ENCODE measurements around the gene SLC9A9.
A peak's percentile ranks its signal among the peaks of the same experiment; 100 is the strongest.

The SLC9A9 gene

DNA sequence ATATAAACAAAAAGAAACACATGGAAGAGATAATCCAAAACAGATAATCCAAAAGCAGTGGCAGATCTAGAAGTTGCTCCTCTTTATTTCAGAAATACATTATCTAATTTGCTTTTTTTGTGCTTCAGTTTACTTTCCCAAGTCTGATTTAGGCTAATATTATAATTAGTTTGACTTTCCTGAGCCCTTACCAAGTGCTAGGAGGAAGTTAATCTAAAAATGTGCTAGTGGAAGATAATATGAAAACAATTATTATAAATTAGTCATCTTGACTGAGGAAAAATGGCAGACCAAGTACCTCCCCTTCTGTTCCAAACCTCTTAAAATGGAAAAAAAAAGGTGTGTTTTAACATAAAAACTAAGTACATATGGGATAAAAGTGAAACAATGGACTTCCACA is 17.5 kb downstream of the SLC9A9 start:
- Histone ChIP-seq H3K4me1 (ENCODE audit: control insufficient read depth, insufficient read depth, low read length, poor library complexity, severe bottlenecking) (no peaks in the 10 kb centered on the region), H3K27ac (ENCODE audit: insufficient read depth, low read length, poor library complexity, severe bottlenecking) (no peak overlapping the region)

DNA sequence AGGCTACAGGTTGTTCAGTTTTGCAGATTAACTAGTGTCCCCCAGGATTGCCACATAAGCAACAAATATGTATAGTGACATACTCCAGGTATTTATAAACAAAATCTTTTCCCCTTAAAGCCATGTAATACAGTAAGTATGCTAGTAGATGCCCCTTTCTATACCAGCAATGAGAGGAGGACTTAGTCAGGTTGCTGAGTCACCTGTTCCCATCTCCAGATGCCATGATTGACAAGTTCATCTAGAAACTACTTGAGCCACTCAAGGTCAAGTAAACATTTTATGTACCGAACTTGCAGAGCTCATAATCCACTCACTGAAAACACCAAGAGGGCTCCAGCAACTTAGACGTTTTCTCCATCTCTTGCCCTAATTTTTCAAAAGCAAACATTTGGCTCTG is 18.2 kb downstream of the SLC9A9 start:
- no peak overlapping the region for H3K27ac ChIP-seq (ENCODE audit: insufficient read depth, low read length, poor library complexity, severe bottlenecking)

More for the DNA sequence above, 17.5 kb downstream of the SLC9A9 start:
- H3K9me3 ChIP-seq (ENCODE audit: control insufficient read depth, low read length) = no peaks in the 10 kb centered on the region
- no peaks in the 10 kb centered on the region for H3K36me3 ChIP-seq (ENCODE audit: control insufficient read depth, insufficient read depth, low read length)
- H3K27me3 ChIP-seq (replicated peaks; ENCODE audit: control insufficient read depth, insufficient read depth, low read length, poor library complexity, severe bottlenecking) = no peaks in the 10 kb centered on the region
- DNase-seq = no peak
- H3K4me3 ChIP-seq (ENCODE audit: insufficient read depth, low read depth, low read length, poor library complexity, severe bottlenecking) = no peak overlapping the region

DNA sequence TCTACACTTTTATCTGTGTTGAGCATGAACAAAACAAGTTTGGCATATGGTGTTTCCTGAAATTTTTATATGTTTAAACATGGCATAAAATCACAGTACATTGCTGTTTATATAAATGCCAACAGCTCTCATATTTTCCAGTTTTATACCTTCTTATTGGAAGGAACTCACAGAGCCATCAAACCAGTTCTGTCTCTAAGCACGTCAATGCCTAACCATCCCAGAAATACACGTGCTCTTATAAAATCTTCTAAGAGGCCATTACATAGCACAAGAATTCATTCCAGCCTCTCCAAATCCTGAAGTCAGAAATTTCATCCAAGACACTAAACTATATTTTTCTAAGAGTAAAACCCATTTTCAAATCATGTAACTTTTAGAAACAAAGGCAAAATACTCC is 20.8 kb downstream of the SLC9A9 start:
- Histone ChIP-seq H3K27me3 (replicated peaks; ENCODE audit: control insufficient read depth, insufficient read depth, low read length, poor library complexity, severe bottlenecking) (no peaks in the 10 kb centered on the region), H3K27ac (ENCODE audit: insufficient read depth, low read length, poor library complexity, severe bottlenecking) (no peak overlapping the region), H3K4me3 (ENCODE audit: insufficient read depth, low read depth, low read length, poor library complexity, severe bottlenecking) (no peak overlapping the region), H3K36me3 (ENCODE audit: control insufficient read depth, insufficient read depth, low read length) (no peaks in the 10 kb centered on the region), H3K4me1 (ENCODE audit: control insufficient read depth, insufficient read depth, low read length, poor library complexity, severe bottlenecking) (no peaks in the 10 kb centered on the region), H3K9me3 (ENCODE audit: control insufficient read depth, low read length) (no peaks in the 10 kb centered on the region)
- no peak for DNase-seq

More for the DNA sequence above, 18.2 kb downstream of the SLC9A9 start:
- H3K27me3 ChIP-seq (replicated peaks; ENCODE audit: control insufficient read depth, insufficient read depth, low read length, poor library complexity, severe bottlenecking) = no peaks in the 10 kb centered on the region
- no peaks in the 10 kb centered on the region for H3K36me3 ChIP-seq (ENCODE audit: control insufficient read depth, insufficient read depth, low read length)
- no peak for DNase-seq
- H3K9me3 ChIP-seq (ENCODE audit: control insufficient read depth, low read length) = no peaks in the 10 kb centered on the region
- no peak overlapping the region for H3K4me3 ChIP-seq (ENCODE audit: insufficient read depth, low read depth, low read length, poor library complexity, severe bottlenecking)
- H3K4me1 ChIP-seq (ENCODE audit: control insufficient read depth, insufficient read depth, low read length, poor library complexity, severe bottlenecking) = no peaks in the 10 kb centered on the region

DNA sequence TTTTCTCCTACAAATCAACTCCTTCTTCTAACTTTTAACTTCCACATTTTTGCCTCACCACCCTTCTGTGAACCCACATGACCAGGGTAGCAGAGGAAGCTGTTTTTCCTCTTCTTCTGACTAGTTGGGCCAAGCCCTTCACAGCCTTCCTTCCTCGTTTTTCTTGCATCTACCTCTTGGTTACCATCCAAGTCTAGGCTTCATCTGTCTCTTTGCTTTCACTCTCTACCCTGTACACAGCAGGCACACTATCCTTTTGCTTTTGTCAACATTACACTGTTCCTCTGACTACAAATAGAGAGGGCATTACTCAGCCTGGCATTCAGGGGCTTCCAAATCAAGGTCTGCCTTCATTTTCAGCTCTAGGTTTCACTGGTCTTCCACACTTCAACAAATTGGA is 22.0 kb downstream of the SLC9A9 start:
- H3K27ac ChIP-seq (ENCODE audit: insufficient read depth, low read length, poor library complexity, severe bottlenecking) = no peak overlapping the region

DNA sequence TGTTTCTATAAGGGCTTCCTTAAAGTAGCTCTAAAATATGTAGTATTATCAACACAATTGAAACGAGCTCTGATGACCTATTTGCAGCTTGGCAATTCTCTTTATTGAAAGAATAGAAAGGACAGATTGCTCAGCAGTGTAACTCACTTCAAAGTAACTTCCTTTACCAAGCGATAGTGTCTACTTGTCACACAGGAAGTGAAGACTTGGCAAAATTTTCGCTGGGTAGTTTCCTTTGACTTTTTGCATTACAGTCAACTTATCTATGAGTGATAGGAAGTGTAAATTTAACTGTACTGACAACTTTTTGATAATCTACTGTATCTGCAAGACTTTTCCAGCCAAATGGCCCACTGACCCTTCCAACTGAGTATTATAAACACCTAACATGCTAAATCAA is 22.8 kb downstream of the SLC9A9 start:
- H3K27ac ChIP-seq (ENCODE audit: insufficient read depth, low read length, poor library complexity, severe bottlenecking) = peak overlapping the region; percentile 12
- H3K4me1 ChIP-seq (ENCODE audit: control insufficient read depth, insufficient read depth, low read length, poor library complexity, severe bottlenecking) = no peaks in the 10 kb centered on the region
- H3K27me3 ChIP-seq (replicated peaks; ENCODE audit: control insufficient read depth, insufficient read depth, low read length, poor library complexity, severe bottlenecking) = no peaks in the 10 kb centered on the region
- no peak overlapping the region for H3K4me3 ChIP-seq (ENCODE audit: insufficient read depth, low read depth, low read length, poor library complexity, severe bottlenecking)
- no peaks in the 10 kb centered on the region for H3K36me3 ChIP-seq (ENCODE audit: control insufficient read depth, insufficient read depth, low read length)
- no peaks in the 10 kb centered on the region for H3K9me3 ChIP-seq (ENCODE audit: control insufficient read depth, low read length)
- no peak for DNase-seq

More for the DNA sequence above, 22.0 kb downstream of the SLC9A9 start:
- no peak overlapping the region for H3K4me3 ChIP-seq (ENCODE audit: insufficient read depth, low read depth, low read length, poor library complexity, severe bottlenecking)
- no peak for DNase-seq
- no peaks in the 10 kb centered on the region for H3K27me3 ChIP-seq (replicated peaks; ENCODE audit: control insufficient read depth, insufficient read depth, low read length, poor library complexity, severe bottlenecking)
- no peaks in the 10 kb centered on the region for H3K36me3 ChIP-seq (ENCODE audit: control insufficient read depth, insufficient read depth, low read length)
- H3K9me3 ChIP-seq (ENCODE audit: control insufficient read depth, low read length) = no peaks in the 10 kb centered on the region
- no peaks in the 10 kb centered on the region for H3K4me1 ChIP-seq (ENCODE audit: control insufficient read depth, insufficient read depth, low read length, poor library complexity, severe bottlenecking)

DNA sequence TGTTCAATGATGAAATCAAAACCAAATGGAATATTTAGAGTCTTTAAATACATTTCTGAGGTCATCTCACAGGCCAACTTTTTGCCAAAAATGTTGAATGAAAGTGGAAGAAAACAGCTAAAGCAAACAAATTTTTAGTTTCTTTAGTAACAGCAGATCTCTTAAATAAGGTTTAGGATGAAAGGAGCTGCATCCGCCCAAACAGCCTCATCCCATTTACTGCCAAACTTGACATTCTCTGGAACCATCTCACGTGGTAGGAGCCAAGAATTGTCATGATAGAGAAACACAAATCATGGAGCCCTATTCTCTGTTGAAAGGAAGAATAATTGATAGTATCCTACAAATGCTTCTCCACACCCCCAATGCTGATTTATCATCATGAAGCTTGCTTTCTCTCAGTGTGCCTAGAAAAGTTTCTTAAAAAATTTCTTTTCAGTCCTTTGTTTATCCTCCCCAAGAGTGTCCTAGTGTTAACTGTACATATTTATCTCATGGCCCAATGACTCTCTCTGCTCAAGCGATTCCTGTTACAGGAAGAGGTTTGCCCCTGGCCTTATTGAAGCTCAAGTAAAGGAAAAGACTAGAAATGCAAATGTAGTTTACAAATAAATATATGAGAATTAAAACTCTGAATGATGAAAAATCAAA is 23.4 kb downstream of the SLC9A9 start:
- H3K9me3 ChIP-seq (ENCODE audit: control insufficient read depth, low read length) = no peaks in the 10 kb centered on the region
- H3K36me3 ChIP-seq (ENCODE audit: control insufficient read depth, insufficient read depth, low read length) = no peaks in the 10 kb centered on the region
- H3K27me3 ChIP-seq (replicated peaks; ENCODE audit: control insufficient read depth, insufficient read depth, low read length, poor library complexity, severe bottlenecking) = no peaks in the 10 kb centered on the region
- H3K27ac ChIP-seq (ENCODE audit: insufficient read depth, low read length, poor library complexity, severe bottlenecking) = no peak overlapping the region
- DNase-seq = no peak
- H3K4me1 ChIP-seq (ENCODE audit: control insufficient read depth, insufficient read depth, low read length, poor library complexity, severe bottlenecking) = no peaks in the 10 kb centered on the region
- no peak overlapping the region for H3K4me3 ChIP-seq (ENCODE audit: insufficient read depth, low read depth, low read length, poor library complexity, severe bottlenecking)

DNA sequence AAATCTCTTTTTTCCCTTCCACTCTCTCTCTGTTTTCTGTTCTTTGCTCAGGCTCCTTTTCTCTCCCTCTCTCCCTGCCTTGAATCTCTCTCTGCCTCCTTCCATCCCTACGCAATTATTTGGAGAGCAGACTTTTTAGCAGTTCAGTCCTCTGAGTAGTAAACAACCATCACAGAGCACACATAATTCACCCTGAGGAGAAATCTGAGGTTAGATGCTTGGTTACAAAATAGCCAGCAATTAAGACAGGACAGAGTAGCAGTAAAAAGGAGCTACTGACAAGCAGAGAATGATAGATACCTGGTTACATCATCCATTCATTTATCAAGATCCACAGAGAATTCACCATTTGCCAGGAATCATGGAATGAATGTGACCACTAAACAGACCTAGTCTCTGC is 25.5 kb downstream of the SLC9A9 start:
- H3K4me1 ChIP-seq (ENCODE audit: control insufficient read depth, insufficient read depth, low read length, poor library complexity, severe bottlenecking) = no peaks in the 10 kb centered on the region
- H3K27ac ChIP-seq (ENCODE audit: insufficient read depth, low read length, poor library complexity, severe bottlenecking) = no peak overlapping the region
- no peaks in the 10 kb centered on the region for H3K9me3 ChIP-seq (ENCODE audit: control insufficient read depth, low read length)
- H3K36me3 ChIP-seq (ENCODE audit: control insufficient read depth, insufficient read depth, low read length) = no peaks in the 10 kb centered on the region
- H3K4me3 ChIP-seq (ENCODE audit: insufficient read depth, low read depth, low read length, poor library complexity, severe bottlenecking) = no peak overlapping the region
- DNase-seq = no peak
- no peaks in the 10 kb centered on the region for H3K27me3 ChIP-seq (replicated peaks; ENCODE audit: control insufficient read depth, insufficient read depth, low read length, poor library complexity, severe bottlenecking)

DNA sequence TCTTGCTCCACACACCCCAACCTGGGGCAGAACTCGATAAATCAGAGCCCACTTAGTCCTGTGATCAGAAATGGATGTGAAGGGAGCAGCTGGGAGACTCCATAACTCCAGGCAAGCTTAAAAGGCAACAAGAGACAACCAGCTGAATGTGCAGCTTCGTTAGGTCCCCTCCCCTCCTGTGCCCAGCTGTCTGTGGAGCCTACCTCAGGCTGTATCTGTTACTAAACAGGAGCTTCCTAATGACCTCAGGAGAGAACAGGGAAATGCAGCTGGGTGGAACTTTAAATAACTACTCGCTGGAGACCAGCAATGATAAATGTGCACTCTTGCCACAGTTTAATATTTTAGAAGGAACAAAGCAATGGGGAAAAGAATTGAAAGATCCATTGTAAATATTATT is 25.9 kb downstream of the SLC9A9 start:
- Histone ChIP-seq H3K36me3 (ENCODE audit: control insufficient read depth, insufficient read depth, low read length) (no peaks in the 10 kb centered on the region), H3K4me3 (ENCODE audit: insufficient read depth, low read depth, low read length, poor library complexity, severe bottlenecking) (no peak overlapping the region), H3K27me3 (replicated peaks; ENCODE audit: control insufficient read depth, insufficient read depth, low read length, poor library complexity, severe bottlenecking) (no peaks in the 10 kb centered on the region), H3K4me1 (ENCODE audit: control insufficient read depth, insufficient read depth, low read length, poor library complexity, severe bottlenecking) (no peaks in the 10 kb centered on the region), H3K27ac (ENCODE audit: insufficient read depth, low read length, poor library complexity, severe bottlenecking) (no peak overlapping the region), H3K9me3 (ENCODE audit: control insufficient read depth, low read length) (no peaks in the 10 kb centered on the region)
- no peak for DNase-seq

DNA sequence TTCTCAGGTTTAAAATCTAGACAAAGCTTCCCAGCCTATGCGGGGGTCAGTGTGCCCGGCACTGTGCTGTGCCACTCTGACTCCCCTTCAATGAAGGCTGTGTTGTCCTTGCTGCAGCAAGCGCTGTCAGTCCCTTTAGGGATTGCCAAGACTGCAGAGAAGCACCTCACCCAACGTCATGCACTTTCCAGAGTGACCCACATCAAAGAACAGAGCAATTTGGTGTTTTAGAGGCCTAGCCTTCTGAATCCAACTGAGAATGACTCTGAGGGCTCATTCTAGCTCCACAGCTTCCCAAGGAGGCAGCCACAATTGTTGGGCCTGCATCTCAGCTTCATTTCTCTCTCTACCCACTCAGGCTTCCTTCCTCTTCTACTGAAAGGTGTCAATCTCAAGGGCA is 26.4 kb downstream of the SLC9A9 start:
- H3K27ac ChIP-seq (ENCODE audit: insufficient read depth, low read length, poor library complexity, severe bottlenecking) = no peak overlapping the region
- H3K4me3 ChIP-seq (ENCODE audit: insufficient read depth, low read depth, low read length, poor library complexity, severe bottlenecking) = no peak overlapping the region

DNA sequence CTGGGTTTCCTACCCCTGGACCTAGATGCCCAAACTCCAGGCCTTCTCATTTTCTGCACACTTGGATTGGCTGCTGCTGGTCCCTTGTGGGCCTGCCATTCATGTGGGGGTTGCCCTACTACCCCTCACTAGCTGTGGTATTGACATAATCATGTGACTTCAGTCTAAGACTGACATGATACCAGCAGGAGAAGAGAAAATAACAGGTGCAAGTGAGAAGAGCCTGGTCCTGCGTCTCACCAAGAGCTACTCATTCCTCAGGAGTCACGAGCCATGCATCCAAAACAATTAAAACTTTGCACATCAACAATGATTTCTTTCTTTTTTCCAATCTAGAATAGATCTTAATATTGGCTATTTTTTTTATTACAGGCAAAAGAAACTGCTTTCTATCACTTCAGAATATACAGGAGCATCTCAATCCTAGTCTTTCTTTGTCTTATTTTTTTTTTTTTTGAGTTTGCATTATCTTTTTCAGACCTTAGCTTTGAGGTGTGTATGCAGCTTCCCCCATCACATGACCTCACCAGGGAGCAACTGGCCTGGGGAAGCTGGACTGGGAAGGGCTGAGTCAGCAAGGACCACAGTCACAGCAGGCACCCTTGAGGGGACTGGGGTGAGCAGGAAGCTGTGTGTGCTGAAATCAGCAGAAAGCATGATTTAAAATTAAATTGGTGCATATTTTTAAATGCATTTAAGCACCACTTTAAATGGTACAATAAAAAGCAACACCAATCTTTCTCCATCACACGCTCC is 27.6 kb downstream of the SLC9A9 start:
- no peaks in the 10 kb centered on the region for H3K4me1 ChIP-seq (ENCODE audit: control insufficient read depth, insufficient read depth, low read length, poor library complexity, severe bottlenecking)

More for the DNA sequence above, 26.4 kb downstream of the SLC9A9 start:
- H3K9me3 ChIP-seq (ENCODE audit: control insufficient read depth, low read length) = no peaks in the 10 kb centered on the region
- no peak for DNase-seq
- no peaks in the 10 kb centered on the region for H3K36me3 ChIP-seq (ENCODE audit: control insufficient read depth, insufficient read depth, low read length)
- no peaks in the 10 kb centered on the region for H3K27me3 ChIP-seq (replicated peaks; ENCODE audit: control insufficient read depth, insufficient read depth, low read length, poor library complexity, severe bottlenecking)
- H3K4me1 ChIP-seq (ENCODE audit: control insufficient read depth, insufficient read depth, low read length, poor library complexity, severe bottlenecking) = no peaks in the 10 kb centered on the region

More for the DNA sequence above, 27.6 kb downstream of the SLC9A9 start:
- Histone ChIP-seq H3K27me3 (replicated peaks; ENCODE audit: control insufficient read depth, insufficient read depth, low read length, poor library complexity, severe bottlenecking) (no peaks in the 10 kb centered on the region), H3K36me3 (ENCODE audit: control insufficient read depth, insufficient read depth, low read length) (no peaks in the 10 kb centered on the region), H3K4me3 (ENCODE audit: insufficient read depth, low read depth, low read length, poor library complexity, severe bottlenecking) (no peak overlapping the region), H3K9me3 (ENCODE audit: control insufficient read depth, low read length) (no peaks in the 10 kb centered on the region), H3K27ac (ENCODE audit: insufficient read depth, low read length, poor library complexity, severe bottlenecking) (no peak overlapping the region)
- DNase-seq = no peak

Data from effector memory CD4-positive, alpha-beta T cell (primary cell).